ENCODE measurements around the gene IFT27.

The IFT27 gene, protein sequence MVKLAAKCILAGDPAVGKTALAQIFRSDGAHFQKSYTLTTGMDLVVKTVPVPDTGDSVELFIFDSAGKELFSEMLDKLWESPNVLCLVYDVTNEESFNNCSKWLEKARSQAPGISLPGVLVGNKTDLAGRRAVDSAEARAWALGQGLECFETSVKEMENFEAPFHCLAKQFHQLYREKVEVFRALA
- 4.1 to 20.9 (median 13.7) reads per million in 18 experiments for total RNA-seq

DNA sequence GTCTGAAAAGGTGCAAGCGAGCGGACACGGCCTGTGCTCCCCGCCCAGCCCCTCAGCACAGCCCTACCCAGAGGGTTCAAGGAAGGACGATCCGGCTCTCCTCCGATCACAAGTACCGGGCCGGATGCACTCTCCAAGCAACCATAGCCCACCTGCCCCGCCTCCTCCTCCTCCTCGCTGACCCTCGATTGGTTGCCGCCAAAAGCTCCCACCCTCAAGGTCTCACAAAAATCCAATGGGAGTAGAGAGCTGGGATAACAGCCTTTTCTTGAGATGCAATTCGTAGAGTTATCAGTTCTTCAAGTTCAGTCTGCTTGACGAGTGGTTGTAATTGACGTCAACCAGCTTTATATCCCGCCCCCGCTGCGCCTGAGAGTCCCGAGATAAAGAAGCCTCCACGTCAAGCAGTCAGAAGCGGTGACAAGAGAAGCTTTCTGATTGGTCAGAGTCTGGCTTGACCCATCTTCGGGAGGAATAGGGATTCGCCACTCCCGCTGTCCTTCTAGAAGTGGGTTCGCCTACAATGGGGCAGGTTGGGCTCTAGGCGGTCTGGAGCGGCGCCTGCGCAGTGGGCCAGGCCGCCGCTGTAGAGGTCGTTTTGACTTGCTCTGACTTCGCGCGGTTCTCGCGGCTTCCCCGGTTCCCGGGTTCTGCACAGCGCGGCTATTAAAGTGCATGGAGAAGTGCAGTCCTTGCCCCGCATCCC lies at the start of gene IFT27:
TSS of gene IFT27 (minus strand) at position 156 of the 706 bp plus-strand sequence. CDS start 412 bp downstream, outside the sequence.
- DNase-seq: peak; percentile 100

DNA sequence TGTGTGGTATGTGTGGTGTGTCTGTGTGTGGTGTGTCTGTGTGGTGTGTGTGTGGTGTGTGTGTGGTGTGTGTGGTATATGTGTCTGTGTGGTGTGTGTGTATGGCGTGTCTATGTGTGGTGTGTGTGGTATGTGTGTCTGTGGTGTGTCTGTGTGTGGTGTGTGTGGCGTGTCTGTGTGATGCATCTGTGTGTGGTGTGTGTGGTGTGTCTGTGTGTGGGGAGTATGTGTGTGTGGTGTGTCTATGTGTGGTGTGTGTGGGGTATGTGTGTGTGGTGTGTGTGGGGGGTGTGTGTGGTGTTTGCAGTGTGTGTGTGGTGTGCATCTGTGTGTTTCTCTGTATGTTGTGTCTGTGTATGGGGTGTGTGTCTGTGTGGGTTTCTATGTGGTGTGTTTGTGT lies 48.7 kb upstream of the IFT27 start:
- DNase-seq: no peak

DNA sequence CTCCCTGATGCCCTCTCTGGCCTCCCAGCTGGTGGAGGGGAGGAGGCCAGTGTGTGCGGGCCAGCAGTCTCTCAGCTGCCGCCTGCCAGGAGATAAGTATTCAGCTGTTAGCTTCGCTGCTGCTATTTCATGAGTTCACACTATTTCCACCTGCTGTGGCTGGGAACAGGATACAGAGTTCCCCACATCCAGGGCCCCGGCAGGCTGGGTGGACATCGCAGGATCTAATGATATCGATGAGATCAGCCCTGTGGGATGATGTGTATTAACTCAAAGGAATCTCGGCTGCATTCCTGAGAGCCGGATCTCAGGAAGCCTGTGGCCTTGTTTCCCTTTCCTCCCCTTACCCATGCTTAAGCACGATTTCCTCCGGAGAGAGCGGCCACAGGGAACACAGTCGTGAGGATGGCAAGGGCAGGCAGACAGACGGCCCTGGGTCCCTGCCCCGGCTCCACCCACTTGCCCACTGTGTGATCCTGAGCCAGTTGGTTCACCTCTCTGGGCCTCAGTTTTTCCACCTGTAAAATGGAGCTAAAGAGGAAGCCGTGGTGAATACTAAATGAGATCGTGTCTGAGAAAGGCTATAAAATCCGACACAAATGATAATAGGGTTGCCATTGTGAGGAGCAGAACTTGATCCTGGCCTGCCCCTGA lies 47.4 kb upstream of the IFT27 start:
- no peak for DNase-seq

DNA sequence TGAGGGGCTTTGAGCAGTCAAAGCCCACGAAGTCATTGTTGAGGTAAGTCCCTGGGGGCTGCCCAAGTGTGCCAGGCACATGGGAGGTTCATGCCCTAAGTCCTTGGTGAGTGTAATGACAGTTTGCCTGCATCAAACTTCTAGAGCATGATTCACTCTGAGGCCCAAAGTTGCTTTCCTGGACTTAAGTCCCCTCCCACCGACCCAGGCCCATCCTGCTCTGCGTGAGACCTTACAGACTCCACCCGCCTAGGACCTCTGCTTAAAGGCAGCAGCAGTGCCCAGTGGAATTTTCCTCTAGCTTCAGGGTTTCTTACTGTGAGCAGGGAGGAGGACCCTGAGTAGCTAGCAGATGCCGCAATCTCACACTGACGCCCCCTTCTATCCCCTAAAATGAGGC lies 46.7 kb upstream of the IFT27 start:
- no peak for DNase-seq

DNA sequence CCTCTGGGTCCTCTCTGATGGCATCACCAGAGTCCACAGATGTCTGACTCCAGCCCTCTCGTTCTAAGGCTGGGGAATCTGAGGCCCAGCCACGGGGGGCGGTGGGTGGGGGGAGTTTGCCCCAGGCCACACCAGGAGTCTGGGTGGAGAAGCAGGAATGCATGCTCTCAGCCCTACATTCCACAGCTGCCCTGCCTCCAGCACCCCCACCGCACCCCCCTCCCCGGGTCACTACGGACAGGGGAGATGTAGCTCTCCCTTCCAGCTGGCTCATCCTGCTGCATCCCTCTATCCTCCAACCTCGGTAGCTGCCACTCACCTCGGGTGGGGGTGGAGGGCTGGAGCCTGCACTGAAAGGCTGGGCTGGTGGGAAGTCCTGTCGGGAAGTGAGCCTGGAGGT lies 43.2 kb upstream of the IFT27 start:
- DNase-seq: no peak

DNA sequence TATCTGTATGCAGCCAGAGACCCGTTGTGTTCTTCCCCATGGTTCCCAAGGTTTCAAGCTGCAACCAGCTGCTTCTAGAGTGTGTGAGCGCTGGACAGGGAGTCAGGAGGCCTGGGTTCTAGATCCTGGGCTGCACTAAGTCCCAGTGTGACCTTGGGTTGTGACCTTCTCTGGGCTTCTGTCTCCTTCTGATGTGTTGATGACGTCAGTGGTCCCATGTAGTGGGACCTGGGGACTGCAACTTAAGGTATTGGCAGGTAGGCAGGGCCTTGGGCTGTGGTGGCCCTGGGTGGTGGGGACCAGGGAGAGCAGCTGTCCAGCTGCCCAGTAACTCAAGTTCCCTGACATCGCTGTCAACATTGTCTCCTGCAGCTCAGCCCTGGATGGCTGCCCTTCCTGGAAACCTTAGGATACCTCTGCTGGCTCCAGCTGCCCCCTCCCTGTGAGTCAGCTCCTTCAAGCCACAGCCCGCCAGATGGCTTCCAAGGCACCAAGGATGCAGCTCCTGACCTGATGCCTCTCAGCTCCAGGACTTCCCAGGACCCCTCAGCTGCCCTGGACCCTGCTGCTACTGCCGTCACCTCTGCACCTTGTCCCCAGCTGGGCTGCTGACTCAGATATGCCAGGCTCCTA lies 42.2 kb upstream of the IFT27 start:
- no peak for DNase-seq

DNA sequence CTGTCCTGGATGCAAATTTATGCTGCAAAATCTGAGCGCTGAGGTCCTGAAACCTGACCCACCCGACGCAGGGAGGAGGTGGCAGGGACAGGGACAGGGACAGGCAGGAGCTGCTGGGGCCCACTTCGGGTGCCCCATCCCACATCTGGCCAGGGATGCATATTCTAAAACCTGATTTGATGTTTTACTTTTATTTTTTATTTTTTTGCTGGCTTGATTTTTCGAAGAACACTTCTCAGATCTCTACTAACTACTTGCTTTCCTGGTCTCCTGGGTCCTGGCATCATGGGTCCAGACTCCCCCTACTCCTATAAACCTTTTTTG lies 41.6 kb upstream of the IFT27 start:
- no peak for DNase-seq

DNA sequence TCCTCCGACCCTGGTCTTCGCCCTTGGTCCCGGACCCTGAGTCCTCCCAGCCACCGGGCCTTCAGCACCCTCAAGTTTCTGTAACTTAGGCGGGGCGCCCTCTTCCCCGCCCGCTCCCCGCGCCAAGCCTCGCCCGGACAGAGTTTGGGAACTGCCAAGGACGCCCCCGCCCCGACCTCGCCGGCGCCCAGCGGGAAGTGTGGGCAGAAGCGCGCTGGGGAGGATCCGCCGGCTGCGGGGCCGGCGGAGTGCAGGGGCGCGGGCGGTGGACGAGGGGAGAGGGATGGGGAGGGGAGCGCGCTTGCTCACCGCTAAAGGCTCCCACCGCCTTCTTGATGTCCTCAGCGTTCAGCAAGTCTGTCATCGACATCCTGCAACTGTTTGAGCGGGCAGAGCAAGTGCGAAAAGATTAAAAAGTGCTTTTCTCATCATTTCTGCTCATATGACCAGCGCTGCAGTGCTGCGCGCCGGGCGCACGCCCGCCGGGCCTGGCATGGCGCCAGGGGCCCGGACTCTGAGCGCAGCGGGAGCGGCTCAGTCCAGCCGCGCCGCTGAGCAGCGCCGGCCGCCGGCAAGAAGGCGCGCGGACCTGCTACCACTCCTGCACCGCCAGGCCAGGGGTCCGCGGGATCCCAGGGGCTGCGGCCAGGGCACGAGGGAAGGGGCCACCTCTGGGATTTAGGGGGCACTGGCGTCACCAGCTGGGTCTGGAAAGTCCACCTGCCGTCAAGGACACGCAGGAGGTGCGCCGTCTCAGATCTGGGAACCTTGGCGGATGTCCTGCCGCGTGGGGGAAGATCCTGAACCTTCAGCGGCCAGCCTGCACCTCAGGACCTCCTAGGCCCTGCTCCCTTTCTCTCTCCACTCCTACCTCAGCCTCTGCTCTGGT lies 41.0 kb upstream of the IFT27 start, which contains the start of gene PVALB:
TSS of gene PVALB (minus strand) at position 400 of the 889 bp plus-strand sequence. CDS start at position 370, 30 bp downstream.
- peak; percentile 67 to 73 for DNase-seq

DNA sequence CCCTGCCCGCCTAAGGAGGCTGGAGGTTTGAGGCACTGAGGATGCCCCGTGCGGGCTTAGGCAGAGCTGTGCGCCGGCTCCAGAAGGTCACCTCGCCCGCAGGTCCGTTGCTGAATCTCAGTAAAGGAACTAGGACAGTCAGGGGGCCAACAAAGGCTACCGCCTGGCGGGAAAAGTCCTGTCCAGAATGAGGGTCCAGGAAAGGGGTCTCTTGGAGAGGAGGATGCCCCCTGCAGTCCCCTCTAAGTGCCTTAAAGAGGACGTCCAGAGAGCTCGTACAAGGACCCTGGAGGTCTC lies 40.4 kb upstream of the IFT27 start:
- no peak for DNase-seq

DNA sequence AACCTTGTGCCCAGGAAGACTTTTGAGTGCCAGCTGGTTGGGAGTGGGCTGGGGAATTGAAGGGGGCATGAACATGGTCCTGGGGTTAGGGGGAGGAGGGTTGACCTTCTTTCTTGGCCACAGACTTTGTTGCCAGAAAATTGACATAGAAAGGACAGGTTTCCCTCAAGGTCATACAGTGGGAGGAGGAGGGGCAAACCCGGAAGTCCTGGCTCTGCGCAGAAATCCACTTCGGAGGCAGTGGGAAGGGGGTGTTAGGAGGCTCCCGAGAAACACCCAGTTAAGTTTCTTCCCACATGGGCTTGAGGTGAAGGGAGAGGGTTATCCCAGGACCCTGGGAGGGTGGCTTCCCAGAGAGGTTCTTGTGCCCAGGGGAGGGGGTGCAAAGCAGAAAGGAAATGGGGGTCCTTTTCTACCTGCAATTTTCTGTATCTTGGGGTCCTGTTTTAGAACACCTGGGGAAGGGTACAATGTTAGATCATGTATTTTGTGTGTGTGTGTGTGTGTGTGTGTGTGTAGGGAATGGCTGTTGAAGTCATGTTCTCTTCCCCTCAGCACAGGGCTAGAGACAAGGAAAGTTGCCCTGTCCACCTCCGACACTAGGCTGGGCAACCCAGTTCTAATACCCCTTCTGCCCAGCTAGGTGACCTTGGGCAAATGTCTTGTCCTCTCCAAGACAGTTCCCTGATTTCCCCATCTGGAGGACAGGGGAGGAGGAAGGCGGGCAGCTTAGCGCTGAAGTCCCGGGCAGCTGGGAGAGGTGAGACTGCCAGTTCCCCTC lies 39.8 kb upstream of the IFT27 start:
- DNase-seq: peak in 1 of 2 donors; percentile 27

DNA sequence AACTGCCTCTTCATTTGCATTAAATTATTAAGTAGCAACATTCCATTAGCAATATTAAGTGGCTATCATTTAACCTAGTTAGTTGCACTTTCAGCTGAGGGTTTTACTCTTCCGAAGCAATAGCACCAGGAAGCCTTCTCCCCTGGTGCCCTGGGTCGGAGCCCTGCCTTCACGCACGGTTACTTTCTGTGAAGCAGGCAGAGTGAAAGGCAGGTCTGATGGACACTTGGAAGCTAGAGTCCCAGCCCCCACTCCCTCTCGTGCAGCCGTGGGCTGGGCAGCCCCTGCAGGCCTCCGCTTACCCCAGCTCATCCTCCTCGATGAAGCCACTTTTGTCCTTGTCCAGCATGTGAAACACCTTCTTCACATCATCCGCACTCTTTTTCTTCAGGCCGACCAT lies 38.9 kb upstream of the IFT27 start:
- no peak for DNase-seq

DNA sequence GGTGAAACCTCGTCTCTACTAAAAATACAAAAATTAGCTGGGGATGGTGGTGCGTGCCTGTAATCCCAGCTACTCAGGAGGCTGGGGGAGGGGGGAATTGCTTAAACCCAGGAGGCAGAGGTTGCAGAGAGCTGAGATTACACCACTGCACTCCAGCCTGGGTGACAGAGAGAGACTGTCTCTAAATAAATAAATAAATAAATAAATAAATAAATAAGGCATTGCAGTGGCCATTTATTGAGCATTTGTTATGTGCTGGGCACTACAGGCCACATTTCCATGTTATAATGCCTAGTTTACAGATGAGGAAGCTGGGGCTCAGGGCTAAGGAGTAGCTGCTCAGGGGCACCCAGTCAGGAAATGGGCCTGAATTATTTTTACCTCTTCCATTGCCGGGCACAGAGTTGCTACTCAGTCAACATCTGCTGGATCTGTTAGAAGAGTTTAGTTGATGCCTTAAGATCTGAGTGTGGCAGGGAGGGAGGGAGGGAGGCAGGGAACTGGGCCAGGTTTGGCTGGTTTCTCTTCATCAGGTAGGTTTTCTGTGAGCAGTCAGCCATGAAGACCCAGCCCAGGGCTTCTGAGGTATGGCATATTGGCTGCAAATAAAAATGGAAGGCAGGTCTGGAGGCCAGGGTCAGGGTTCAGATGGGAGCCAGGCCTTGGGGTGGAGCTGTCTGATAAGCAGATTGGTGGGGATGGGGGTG lies 35.3 kb upstream of the IFT27 start:
- DNase-seq: no peak

DNA sequence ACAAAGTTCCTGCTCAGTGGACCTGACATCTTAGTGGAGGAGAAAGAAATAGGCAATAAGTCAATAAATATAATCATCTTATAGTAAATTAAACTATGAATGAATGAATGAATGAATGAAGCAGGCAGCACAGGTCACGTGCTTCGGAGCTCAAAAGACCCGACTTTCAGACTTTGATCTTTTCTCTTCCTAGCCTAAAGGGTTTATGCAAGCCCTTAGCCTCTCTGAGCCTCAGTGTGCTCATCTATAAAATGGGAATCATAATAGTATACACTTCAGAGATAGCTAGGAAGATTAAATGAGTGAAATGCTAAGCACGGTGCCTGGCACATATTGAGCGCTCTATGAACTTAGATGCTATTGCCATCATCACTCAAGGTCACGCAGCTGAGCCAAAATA lies 33.4 kb upstream of the IFT27 start:
- no peak for DNase-seq

DNA sequence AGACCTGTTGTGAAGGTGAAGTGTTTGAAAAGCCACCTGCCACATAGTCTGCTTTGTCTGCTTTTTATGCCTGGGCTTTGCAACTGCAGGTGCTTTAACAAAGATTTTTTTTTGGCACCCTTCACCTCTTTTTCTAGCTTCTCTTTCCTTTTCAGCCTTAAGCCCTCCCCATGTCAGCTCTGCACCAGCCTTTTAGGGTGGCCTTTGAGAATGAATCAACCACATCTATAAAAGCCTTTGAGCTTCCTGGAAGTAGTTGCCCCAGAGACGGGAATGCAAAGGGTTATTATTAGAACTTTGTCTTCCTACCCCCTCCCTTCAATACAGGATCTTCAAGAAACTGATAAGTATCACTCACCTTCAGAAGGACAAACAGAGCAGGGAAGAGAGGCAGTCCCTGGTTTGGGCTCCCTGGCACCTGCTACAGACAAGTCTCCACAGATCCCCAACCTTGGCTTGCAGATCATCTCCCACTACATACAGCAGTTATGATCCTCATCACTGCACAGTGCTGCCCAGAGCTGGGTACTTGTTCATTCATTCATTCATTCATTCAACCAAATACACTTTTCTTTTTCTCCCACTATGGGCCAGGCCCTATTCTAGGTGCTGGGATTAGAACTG lies 32.9 kb upstream of the IFT27 start:
- DNase-seq: no peak

DNA sequence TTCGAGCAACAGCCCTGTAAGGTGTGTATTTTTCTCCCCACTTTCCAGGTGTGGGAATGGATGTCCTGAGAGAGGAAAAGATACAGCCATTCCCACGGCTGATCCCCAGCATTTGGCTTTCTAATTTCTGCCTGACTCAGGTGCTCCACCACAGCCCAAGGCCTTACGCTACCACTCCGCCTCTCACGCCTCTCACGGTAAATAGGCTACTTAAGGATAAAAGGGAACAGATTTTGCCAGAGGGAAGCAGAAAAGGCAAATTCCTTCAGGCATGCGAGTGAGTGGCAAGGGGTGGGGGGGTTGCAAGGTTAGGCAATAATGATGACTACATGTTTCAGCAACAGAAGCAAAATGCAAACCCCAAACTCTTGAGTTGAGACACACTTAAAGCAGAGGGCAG lies 31.7 kb upstream of the IFT27 start:
- peak; percentile 4 to 34 for DNase-seq

DNA sequence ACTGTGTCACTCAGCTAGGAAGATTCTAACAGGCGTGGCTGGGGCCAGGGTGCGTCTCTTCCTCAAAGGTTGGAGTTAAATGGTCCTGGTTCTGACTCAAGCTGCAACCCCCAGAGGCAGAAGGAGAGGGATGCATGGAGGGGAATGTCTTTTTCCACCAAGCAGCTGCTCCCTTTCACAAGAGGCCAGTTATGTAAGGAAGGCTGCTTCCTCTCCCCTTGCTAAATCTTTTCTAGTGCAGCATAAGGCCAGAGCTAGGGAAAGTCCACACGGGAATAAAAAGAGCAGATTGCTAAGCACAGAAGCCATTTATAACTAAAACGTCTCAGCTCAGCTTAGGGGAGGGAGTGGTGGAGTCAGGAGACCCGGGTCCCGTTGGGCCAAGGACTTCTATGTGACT lies 30.9 kb upstream of the IFT27 start:
- peak; percentile 64 to 75 for DNase-seq

DNA sequence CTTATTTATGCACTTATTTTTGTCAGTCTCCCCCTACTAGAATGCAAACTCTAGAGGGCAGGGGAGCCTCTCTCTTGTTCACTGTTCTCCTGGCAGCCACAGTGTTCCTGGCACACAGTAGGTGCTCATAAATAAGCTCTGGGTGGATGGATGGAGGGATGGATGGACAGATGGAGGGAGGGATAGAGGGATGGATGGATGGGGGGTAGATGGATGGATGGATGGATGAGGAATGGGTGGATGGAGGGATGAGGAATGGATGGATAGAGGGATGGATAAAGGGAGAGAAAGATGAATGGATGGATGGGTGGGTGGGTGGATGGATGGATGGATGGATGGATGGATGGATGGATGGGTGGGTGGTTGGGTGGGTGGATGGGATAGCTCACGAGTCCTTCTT lies 27.4 kb upstream of the IFT27 start:
- no peak for DNase-seq

DNA sequence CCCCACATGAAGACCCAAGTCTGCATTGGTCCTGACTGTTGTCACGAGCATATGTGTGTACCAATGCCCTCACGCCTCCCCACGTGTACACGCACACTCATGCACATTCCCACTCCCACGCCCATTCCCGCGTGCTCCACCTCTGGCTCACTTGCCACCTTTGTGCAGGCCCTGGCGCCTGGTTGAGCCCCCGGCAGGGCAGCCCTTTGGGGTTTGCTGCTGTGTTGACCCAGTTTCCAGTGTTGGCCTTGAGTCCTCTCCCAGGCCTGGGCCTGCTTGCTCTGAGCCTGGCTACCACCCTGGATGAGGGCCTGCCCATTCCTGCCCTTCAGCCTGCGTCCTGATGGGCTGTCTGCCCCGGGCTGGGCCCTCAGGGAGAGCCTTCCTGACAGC lies 22.8 kb upstream of the IFT27 start:
- DNase-seq: no peak

DNA sequence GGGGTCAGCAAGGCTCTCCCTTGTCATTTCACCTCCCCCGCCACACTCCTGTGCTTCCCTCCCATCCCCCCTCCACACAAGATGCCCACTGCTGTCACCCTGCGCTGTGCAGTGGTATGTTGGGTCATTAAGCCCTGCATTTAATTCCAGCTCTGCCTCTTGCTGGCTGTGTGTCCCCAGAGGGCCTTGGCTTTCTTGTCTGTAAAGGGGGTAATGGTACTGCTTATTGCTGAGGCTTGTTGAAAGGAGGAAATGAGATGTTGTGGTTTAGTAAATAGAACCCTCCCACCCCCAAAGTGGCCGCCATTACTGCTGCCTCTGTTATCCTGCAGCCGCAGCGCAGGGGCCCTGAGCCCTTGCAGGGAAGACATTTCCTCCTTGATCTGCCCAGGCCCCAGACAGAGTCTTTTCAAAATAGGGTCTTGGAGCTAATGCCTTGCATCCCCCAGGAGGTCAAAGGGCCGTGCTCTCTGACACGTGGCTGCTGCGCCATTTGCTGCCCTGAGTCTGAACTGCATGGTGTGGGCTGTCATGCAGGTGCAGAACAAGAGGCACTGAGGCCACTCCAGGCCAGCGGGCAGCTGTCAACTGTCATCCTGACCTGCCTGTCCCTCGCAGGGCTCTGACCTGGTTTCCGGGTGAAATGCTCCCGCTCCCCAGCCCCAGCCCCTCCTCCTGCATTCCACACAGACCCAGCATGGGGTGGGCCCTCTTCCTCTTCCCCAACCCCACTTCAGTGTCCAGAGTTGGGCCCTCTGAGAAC lies 22.2 kb upstream of the IFT27 start:
- no peak for DNase-seq

DNA sequence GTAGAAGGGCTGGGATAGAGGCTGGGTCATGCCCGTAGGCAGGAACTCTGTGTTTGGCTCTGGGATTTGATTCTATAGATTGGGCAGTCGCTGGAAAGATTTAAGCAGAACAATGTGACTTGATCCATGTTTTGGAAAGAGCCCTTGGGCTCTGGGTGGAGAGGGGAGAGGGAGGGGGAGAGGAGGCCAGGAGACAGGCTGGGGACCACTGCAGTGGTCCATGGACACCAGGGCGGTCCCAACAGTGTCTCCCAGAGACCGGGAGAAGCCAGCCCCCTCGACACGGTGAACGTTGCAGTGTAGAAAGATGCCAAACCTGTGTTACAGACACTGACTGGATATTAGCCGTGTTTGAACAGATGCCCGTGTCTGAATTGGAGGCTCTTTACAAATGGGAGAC lies 21.5 kb upstream of the IFT27 start:
- DNase-seq: no peak
